GM23338 (cell line): ENCODE measurements around the gene CLSTN1. TPM values are rescaled to one million over a fixed set of nuclear protein-coding genes. Genes with fewer than 3 reads are reported as not detected.

Experiments
- ATAC-seq: fragments of 200-7000 bp; cut with Tn5 transposase; 3 replicates; pipeline ENCODE4 v1.9.1; 2020
- DNase-seq: peaks from one replicate; pipeline ENCODE4 v3.0.0-alpha.2; 2015; ENCODE audit warnings: low spot score
- H2AFZ ChIP-seq: fragments of 200-600 bp; sonication (generic); 2 replicates; pipeline ENCODE4 v1.8.0; 2016; ENCODE audit warnings: antibody characterized with exemption, mild to moderate bottlenecking, moderate library complexity
- H3F3A ChIP-seq: fragments of 200-600 bp; sonication (generic); replicated peaks from 2 replicates; pipeline ENCODE4 v1.8.0; 2017; ENCODE audit warnings: antibody characterized with exemption, mixed run types, low read depth
- H3K27ac ChIP-seq: fragments of 200-600 bp; sonication (generic); 2 replicates; pipeline ENCODE4 v1.6.1; 2016; ENCODE audit warnings: low read depth
- H3K27me3 ChIP-seq: fragments of 200-600 bp; sonication (generic); 2 replicates; pipeline ENCODE4 v1.8.0; 2016; ENCODE audit warnings: mild to moderate bottlenecking, mixed run types, moderate library complexity; ENCODE audit not compliant: insufficient read depth
- H3K36me3 ChIP-seq: fragments of 200-600 bp; sonication (generic); 2 replicates; pipeline ENCODE4 v1.8.0; 2016; ENCODE audit warnings: mild to moderate bottlenecking; ENCODE audit not compliant: insufficient read depth
- H3K4me1 ChIP-seq: fragments of 200-600 bp; sonication (generic); 2 replicates; pipeline ENCODE4 v1.8.0; 2016; ENCODE audit warnings: mild to moderate bottlenecking, moderate library complexity; ENCODE audit not compliant: insufficient read depth
- H3K4me2 ChIP-seq: fragments of 200-600 bp; sonication (generic); 2 replicates; pipeline ENCODE4 v1.7.1; 2017; ENCODE audit warnings: mixed run types
- H3K4me3 ChIP-seq: fragments of 200-600 bp; sonication (generic); 2 replicates; pipeline ENCODE4 v1.6.1; 2016; ENCODE audit warnings: mixed run types
- H3K79me2 ChIP-seq: fragments of 200-600 bp; sonication (generic); replicated peaks from 2 replicates; pipeline ENCODE4 v1.8.0; 2017; ENCODE audit warnings: mild to moderate bottlenecking; ENCODE audit not compliant: insufficient read depth
- H3K9me2 ChIP-seq: fragments of 200-600 bp; sonication (generic); 2 replicates; pipeline ENCODE4 v1.8.0; 2017; ENCODE audit not compliant: insufficient read depth
- H4K20me1 ChIP-seq: fragments of 200-600 bp; sonication (generic); replicated peaks from 2 replicates; pipeline ENCODE4 v1.8.0; 2017; ENCODE audit warnings: mild to moderate bottlenecking; ENCODE audit not compliant: insufficient read depth
- H3K27ac Mint-ChIP-seq: 2 replicates; pipeline ENCODE4 v1.8.0; 2020; ENCODE audit warnings: inconsistent platforms, mild to moderate bottlenecking, moderate library complexity, mixed read lengths
- H3K27me3 Mint-ChIP-seq: 3 replicates; pipeline ENCODE4 v1.8.0; 2022; ENCODE audit warnings: low read depth, mild to moderate bottlenecking, moderate library complexity, mixed read lengths, inconsistent platforms; ENCODE audit not compliant: insufficient read depth, poor library complexity
- H3K36me3 Mint-ChIP-seq: 3 replicates; pipeline ENCODE4 v1.8.0; 2021; ENCODE audit warnings: low read depth, mild to moderate bottlenecking, inconsistent platforms, moderate library complexity, mixed read lengths
- H3K4me1 Mint-ChIP-seq: 3 replicates; pipeline ENCODE4 v1.8.0; 2020; ENCODE audit warnings: mild to moderate bottlenecking, inconsistent platforms, mixed read lengths
- H3K4me3 Mint-ChIP-seq: 3 replicates; pipeline ENCODE4 v1.8.0; 2021; ENCODE audit warnings: moderate library complexity, mild to moderate bottlenecking, inconsistent platforms, mixed read lengths
- H3K9me3 Mint-ChIP-seq: 3 replicates; pipeline ENCODE4 v1.8.0; 2020; ENCODE audit warnings: moderate library complexity, mild to moderate bottlenecking, inconsistent platforms, mixed read lengths
- CREB1 ChIP-seq: fragments of 250-450 bp; sonication (Bioruptor Pico); IDR thresholded peaks from 2 replicates; pipeline ENCODE4 v1.5.0; 2020; ENCODE audit warnings: low read depth, mild to moderate bottlenecking, moderate library complexity
- CTCF ChIP-seq, 2 experiments: fragments of 200-600 bp in 1 of 2; sonication (generic) in 1 of 2; conservative IDR thresholded peaks; 2 replicates each; pipeline versions ENCODE4 v1.5.1 to v1.6.1; 2016 to 2017; ENCODE audit warnings: antibody characterized with exemption in 2 of 2, low read depth in 2 of 2, mild to moderate bottlenecking in 2 of 2, moderate library complexity in 1 of 2
- EZH2 ChIP-seq: fragments of 200-600 bp; sonication (generic); IDR thresholded peaks from one replicate; pipeline ENCODE4 v1.8.0; 2017; ENCODE audit warnings: antibody characterized with exemption, mild to moderate bottlenecking, low read depth; ENCODE audit not compliant: unreplicated experiment
- EZH2phosphoT487 ChIP-seq: fragments of 200-600 bp; sonication (generic); IDR thresholded peaks from one replicate; pipeline ENCODE4 v1.8.1; 2018; ENCODE audit warnings: antibody characterized with exemption; ENCODE audit not compliant: unreplicated experiment
- POLR2AphosphoS5 ChIP-seq: IDR thresholded peaks from 2 replicates; pipeline ENCODE4 v1.6.1; 2016; ENCODE audit warnings: antibody characterized with exemption, low read depth
- STAT1 ChIP-seq: IDR thresholded peaks from one replicate; pipeline ENCODE4 v1.6.1; 2016; ENCODE audit warnings: antibody characterized with exemption; ENCODE audit not compliant: unreplicated experiment
- ZNF114 ChIP-seq: fragments of 250-450 bp; sonication (Bioruptor Pico); IDR thresholded peaks from 2 replicates; pipeline ENCODE4 v1.5.0; 2020; ENCODE audit warnings: mild to moderate bottlenecking, moderate library complexity
- ZNF331 ChIP-seq: fragments of 250-450 bp; sonication (Bioruptor Pico); IDR thresholded peaks from 2 replicates; pipeline ENCODE4 v1.5.0; 2020; ENCODE audit warnings: low read depth, mild to moderate bottlenecking, moderate library complexity
- polyA plus RNA-seq: library from polyadenylated mRNA; unstranded; fragments of >200 nt; fragmentation: Nextera tagmentation; extraction: Ambion mirVana; gene quantifications from 2 replicates; pipeline ENCODE4 v1.2.1, GENCODE V29; 2016
- total RNA-seq: library from RNA; depleted of rRNA; stranded (reverse); fragments of >200 nt; shearing (Covaris generic); gene quantifications from 2 replicates; pipeline ENCODE4 v1.2.3, GENCODE V29; 2014
- TF ChIP-seq, protein P1 (sequence below): fragments of 250-450 bp; sonication (Bioruptor Pico); IDR thresholded peaks from 2 replicates; pipeline ENCODE4 v1.5.0; 2020; ENCODE audit warnings: mild to moderate bottlenecking, moderate library complexity
- TF ChIP-seq, protein P2 (sequence below): IDR thresholded peaks from 2 replicates; pipeline ENCODE4 v1.6.1; 2016; ENCODE audit warnings: antibody characterized with exemption

Gene CLSTN1
- total and polyA plus RNA-seq, 2 experiments from 2014 or later, result 38.5 to 66.2 TPM

- TF ChIP-seq, protein P1, sequence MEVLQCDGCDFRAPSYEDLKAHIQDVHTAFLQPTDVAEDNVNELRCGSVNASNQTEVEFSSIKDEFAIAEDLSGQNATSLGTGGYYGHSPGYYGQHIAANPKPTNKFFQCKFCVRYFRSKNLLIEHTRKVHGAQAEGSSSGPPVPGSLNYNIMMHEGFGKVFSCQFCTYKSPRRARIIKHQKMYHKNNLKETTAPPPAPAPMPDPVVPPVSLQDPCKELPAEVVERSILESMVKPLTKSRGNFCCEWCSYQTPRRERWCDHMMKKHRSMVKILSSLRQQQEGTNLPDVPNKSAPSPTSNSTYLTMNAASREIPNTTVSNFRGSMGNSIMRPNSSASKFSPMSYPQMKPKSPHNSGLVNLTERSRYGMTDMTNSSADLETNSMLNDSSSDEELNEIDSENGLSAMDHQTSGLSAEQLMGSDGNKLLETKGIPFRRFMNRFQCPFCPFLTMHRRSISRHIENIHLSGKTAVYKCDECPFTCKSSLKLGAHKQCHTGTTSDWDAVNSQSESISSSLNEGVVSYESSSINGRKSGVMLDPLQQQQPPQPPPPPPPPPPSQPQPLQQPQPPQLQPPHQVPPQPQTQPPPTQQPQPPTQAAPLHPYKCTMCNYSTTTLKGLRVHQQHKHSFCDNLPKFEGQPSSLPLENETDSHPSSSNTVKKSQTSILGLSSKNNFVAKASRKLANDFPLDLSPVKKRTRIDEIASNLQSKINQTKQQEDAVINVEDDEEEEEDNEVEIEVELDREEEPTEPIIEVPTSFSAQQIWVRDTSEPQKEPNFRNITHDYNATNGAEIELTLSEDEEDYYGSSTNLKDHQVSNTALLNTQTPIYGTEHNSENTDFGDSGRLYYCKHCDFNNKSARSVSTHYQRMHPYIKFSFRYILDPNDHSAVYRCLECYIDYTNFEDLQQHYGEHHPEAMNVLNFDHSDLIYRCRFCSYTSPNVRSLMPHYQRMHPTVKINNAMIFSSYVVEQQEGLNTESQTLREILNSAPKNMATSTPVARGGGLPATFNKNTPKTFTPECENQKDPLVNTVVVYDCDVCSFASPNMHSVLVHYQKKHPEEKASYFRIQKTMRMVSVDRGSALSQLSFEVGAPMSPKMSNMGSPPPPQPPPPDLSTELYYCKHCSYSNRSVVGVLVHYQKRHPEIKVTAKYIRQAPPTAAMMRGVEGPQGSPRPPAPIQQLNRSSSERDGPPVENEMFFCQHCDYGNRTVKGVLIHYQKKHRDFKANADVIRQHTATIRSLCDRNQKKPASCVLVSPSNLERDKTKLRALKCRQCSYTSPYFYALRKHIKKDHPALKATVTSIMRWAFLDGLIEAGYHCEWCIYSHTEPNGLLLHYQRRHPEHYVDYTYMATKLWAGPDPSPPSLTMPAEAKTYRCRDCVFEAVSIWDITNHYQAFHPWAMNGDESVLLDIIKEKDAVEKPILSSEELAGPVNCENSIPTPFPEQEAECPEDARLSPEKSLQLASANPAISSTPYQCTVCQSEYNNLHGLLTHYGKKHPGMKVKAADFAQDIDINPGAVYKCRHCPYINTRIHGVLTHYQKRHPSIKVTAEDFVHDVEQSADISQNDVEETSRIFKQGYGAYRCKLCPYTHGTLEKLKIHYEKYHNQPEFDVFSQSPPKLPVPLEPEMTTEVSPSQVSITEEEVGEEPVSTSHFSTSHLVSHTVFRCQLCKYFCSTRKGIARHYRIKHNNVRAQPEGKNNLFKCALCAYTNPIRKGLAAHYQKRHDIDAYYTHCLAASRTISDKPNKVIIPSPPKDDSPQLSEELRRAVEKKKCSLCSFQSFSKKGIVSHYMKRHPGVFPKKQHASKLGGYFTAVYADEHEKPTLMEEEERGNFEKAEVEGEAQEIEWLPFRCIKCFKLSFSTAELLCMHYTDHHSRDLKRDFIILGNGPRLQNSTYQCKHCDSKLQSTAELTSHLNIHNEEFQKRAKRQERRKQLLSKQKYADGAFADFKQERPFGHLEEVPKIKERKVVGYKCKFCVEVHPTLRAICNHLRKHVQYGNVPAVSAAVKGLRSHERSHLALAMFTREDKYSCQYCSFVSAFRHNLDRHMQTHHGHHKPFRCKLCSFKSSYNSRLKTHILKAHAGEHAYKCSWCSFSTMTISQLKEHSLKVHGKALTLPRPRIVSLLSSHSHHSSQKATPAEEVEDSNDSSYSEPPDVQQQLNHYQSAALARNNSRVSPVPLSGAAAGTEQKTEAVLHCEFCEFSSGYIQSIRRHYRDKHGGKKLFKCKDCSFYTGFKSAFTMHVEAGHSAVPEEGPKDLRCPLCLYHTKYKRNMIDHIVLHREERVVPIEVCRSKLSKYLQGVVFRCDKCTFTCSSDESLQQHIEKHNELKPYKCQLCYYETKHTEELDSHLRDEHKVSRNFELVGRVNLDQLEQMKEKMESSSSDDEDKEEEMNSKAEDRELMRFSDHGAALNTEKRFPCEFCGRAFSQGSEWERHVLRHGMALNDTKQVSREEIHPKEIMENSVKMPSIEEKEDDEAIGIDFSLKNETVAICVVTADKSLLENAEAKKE (CRISPR knock-in tag), result no peak
- TF ChIP-seq CTCF (conservative IDR thresholded peaks at IDR 0.05; ENCODE audit: low read depth in 2 of 2) (no peak), ZNF331 (CRISPR knock-in tag) (no peak)
Measured at GRCh38 chr1:9814619-9815018, 9.1 kb downstream of the CLSTN1 start (continued).

- Histone ChIP-seq H3K9me2 (no peaks in the 10 kb centered on the region), H3K4me1 (peaks cover 18% of the 10 kb centered on the region; the same call in 1 of the 2 replicates), H3K27me3 (no peaks in the 10 kb centered on the region), H3K36me3 (no peaks in the 10 kb centered on the region), H3K79me2 (peaks cover 99% of the 10 kb centered on the region), H3K27ac (no peak overlapping the region), H4K20me1 (peaks cover 81% of the 10 kb centered on the region), H3F3A (peaks cover 19% of the 10 kb centered on the region; the same call in 1 of the 2 replicates), H3K4me2 (no peak overlapping the region), H2AFZ (no peak overlapping the region), H3K4me3 (no peak overlapping the region)
- DNase-seq (no peak), ATAC-seq (no peak)
- Mint-ChIP-seq H3K4me3 (no peak overlapping the region), H3K27ac (no peak overlapping the region), H3K27me3 (peaks cover 18% of the 10 kb centered on the region), H3K4me1 (peaks cover 28% of the 10 kb centered on the region), H3K9me3 (no peaks in the 10 kb centered on the region), H3K36me3 (no peaks in the 10 kb centered on the region)
- TF ChIP-seq ZNF114 (CRISPR knock-in tag), result no peak
- TF ChIP-seq ZNF331 (CRISPR knock-in tag), result no peak
- no peak for TF ChIP-seq CREB1
- no peak for TF ChIP-seq EZH2phosphoT487
- no peak for TF ChIP-seq POLR2AphosphoS5
- TF ChIP-seq, protein P2, sequence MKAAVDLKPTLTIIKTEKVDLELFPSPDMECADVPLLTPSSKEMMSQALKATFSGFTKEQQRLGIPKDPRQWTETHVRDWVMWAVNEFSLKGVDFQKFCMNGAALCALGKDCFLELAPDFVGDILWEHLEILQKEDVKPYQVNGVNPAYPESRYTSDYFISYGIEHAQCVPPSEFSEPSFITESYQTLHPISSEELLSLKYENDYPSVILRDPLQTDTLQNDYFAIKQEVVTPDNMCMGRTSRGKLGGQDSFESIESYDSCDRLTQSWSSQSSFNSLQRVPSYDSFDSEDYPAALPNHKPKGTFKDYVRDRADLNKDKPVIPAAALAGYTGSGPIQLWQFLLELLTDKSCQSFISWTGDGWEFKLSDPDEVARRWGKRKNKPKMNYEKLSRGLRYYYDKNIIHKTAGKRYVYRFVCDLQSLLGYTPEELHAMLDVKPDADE, result no peak
- no peak for TF ChIP-seq STAT1
- TF ChIP-seq EZH2, result no peak
Measured at GRCh38 chr1:9811239-9811966, 12.4 kb downstream of the CLSTN1 start.
